Ovary (tissue), 9 donors: ENCODE results near the gene TMED7. TPM values are rescaled to one million over a fixed set of nuclear protein-coding genes. Genes with fewer than 3 reads are reported as not detected.

Experiments
- DNase-seq, 5 donors: peaks; one replicate each; pipeline ENCODE4 v3.0.0-alpha.2; 2019 to 2020
- H3K27ac ChIP-seq, 2 donors: fragments of 200-600 bp; one replicate each; pipeline versions ENCODE4 v1.5.1 to v1.8.0; 2019 to 2022
- H3K27me3 ChIP-seq: fragments of 200-600 bp; one replicate; pipeline ENCODE4 v1.8.0; 2022
- H3K36me3 ChIP-seq: fragments of 200-600 bp; sonication (generic); one replicate; pipeline ENCODE4 v1.5.1; 2019
- H3K4me1 ChIP-seq: one replicate; pipeline ENCODE4 v1.8.1; 2013; ENCODE audit warnings: mild to moderate bottlenecking, moderate library complexity; ENCODE audit not compliant: insufficient read depth
- H3K4me3 ChIP-seq: fragments of 200-600 bp; sonication (generic); one replicate; pipeline ENCODE4 v1.5.1; 2017
- H3K9me3 ChIP-seq, 2 donors: fragments of 200-600 bp in 1 of 2; sonication (generic) in 1 of 2; one replicate each; pipeline versions ENCODE4 v1.5.1 to v1.8.1; 2013 to 2019; ENCODE audit warnings: mild to moderate bottlenecking in 1 of 2, moderate library complexity in 1 of 2
- EP300 ChIP-seq: sonication (generic); formaldehyde crosslinking; IDR thresholded peaks from one replicate; pipeline ENCODE4 v1.6.1; 2017; ENCODE audit warnings: antibody characterized with exemption
- POLR2A ChIP-seq: fragments of 450-650 bp; IDR thresholded peaks from one replicate; pipeline ENCODE4 v1.6.1; 2017; ENCODE audit warnings: antibody characterized with exemption, mild to moderate bottlenecking, moderate library complexity
- WGBS, 3 donors: extraction: QIAGEN DNeasy Blood & Tissue Kit in 1 of 3; methylation state at CpG; one replicate each; pipeline versions ENCODE4 v1.1.5 to v1.1.7; 2013 to 2017; 5-methylcytosine and 5-hydroxymethylcytosine counted together
- intact Hi-C, 4 donors: fragments of 100-400 bp; cut with DNase I; formaldehyde crosslinking; loops; one replicate each; pipeline versions ENCODE4 v1.11.0 to v1.15.1; 2022 to 2023
- polyA plus RNA-seq, 2 donors: library from polyadenylated mRNA; stranded (reverse); fragments of 200-250 nt in 1 of 2; fragments of 350-450 nt in 1 of 2; fragmentation: Illumina TruSeq in 1 of 2; extraction: RNeasy Lipid Tissue Mini Kit (QIAGEN cat#74804) in 1 of 2; gene quantifications; one replicate each; pipeline ENCODE4 v1.2.3, GENCODE V29; 2013 to 2014
- total RNA-seq, 7 donors: library from RNA; depleted of rRNA in 2 of 7; stranded (reverse); fragments of >200 nt in 2 of 7; fragmentation: NEBNext Ultra II Directional in 3 of 7; extraction: Animal tissue kit (Norgen Biotek cat#: 25700) in 3 of 7; gene quantifications; one replicate each; pipeline versions ENCODE4 v1.1.0 to v1.2.4, GENCODE V29; 2016 to 2023
- TF ChIP-seq, protein P1 (sequence below), 3 donors: fragments of 450-650 bp in 2 of 3; fragments of 200-600 bp in 1 of 3; IDR thresholded peaks; one replicate each; pipeline versions ENCODE4 v1.5.1 to v1.8.0; 2016 to 2022; ENCODE audit warnings: antibody characterized with exemption in 3 of 3, mild to moderate bottlenecking in 1 of 3
- donor health status: DM: no; HTN: no; CAD: no; lungs with moderate emphysema.
- donor health status: DM: no; HTN: no; CAD: no.
- donor health status: Bipolar disorder and iron deficiency.
- donor health status: DM: yes; HTN: yes; CAD: no.
- donor health status: DM: no; HTN: no; CAD: no.
- donor health status: DM: yes; HTN: yes; CAD: no.

TMED7 gene
- total and polyA plus RNA-seq, 9 donors, result 28.0 to 84.2 (median 68.2) TPM

DNA sequence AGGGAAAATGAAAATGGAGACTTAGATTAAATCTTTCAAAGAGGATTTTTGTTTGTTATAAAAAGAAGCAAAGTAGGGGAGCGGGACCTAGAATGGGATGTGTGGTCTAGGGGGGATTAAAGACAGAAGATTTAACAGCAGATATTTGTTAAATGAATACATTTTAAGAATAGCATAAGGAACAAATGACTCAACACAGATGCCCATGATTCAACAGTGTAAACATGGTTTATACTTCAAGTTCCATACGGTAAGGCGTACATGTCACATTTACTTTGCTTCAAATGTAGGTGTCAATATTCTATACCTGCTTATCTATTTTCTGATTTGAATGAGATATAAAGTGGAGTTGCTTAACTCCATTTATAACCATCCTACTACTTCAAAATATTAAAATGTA, 25.1 kb downstream of the TMED7 start:
- WGBS, 3 donors, result 91 to 95% (median 92%) methylated on average over 3 of the region's 3 CpGs

DNA sequence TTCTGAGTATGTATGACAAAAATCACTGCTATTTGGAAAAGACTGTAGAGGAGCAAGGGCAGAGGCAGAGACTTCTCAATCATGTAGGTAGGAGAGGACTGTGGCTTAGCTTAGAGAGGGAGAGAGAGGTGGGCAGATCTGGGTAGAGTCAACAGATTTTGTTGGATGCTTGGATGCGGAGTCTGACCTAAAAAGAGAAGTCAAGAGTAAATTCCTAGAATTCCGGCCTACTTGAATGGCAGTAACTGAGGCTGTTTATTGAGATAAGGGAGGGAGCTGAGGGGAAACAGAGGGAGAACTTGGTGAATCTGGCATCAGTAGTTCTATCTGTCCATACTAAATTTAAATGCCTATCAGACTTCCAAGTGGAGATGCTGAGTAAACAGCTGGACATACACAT, 25.9 kb downstream of the TMED7 start:
- Histone ChIP-seq H3K4me1 (peaks cover 4% of the 10 kb centered on the region), H3K9me3 (no peaks in the 10 kb centered on the region), H3K27me3 (no peaks in the 10 kb centered on the region), H3K4me3 (no peak overlapping the region), H3K27ac (no peak overlapping the region), H3K36me3 (no peaks in the 10 kb centered on the region)
- DNase-seq, result no peak
- intact Hi-C loops, result no loop called here
- no peak for TF ChIP-seq POLR2A
- TF ChIP-seq EP300, result no peak
- TF ChIP-seq, protein P1, sequence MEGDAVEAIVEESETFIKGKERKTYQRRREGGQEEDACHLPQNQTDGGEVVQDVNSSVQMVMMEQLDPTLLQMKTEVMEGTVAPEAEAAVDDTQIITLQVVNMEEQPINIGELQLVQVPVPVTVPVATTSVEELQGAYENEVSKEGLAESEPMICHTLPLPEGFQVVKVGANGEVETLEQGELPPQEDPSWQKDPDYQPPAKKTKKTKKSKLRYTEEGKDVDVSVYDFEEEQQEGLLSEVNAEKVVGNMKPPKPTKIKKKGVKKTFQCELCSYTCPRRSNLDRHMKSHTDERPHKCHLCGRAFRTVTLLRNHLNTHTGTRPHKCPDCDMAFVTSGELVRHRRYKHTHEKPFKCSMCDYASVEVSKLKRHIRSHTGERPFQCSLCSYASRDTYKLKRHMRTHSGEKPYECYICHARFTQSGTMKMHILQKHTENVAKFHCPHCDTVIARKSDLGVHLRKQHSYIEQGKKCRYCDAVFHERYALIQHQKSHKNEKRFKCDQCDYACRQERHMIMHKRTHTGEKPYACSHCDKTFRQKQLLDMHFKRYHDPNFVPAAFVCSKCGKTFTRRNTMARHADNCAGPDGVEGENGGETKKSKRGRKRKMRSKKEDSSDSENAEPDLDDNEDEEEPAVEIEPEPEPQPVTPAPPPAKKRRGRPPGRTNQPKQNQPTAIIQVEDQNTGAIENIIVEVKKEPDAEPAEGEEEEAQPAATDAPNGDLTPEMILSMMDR (IDR thresholded peaks at IDR 0.05), result no peak
- 46 to 57% (median 57%) methylated on average over 2 of the region's 2 CpGs for WGBS, 3 donors

More for the DNA sequence above, 25.1 kb downstream of the TMED7 start:
- no peak for TF ChIP-seq POLR2A
- TF ChIP-seq EP300, result no peak
- TF ChIP-seq, protein P1 (IDR thresholded peaks at IDR 0.05), result no peak
- intact Hi-C loops, result no loop called here
- no peaks in the 10 kb centered on the region for H3K27me3 ChIP-seq
- peaks cover 4% of the 10 kb centered on the region for H3K4me1 ChIP-seq
- H3K4me3 ChIP-seq, result no peak overlapping the region
- H3K36me3 ChIP-seq, result no peaks in the 10 kb centered on the region
- H3K9me3 ChIP-seq, result no peaks in the 10 kb centered on the region
- no peak for DNase-seq
- H3K27ac ChIP-seq, result no peak overlapping the region

DNA sequence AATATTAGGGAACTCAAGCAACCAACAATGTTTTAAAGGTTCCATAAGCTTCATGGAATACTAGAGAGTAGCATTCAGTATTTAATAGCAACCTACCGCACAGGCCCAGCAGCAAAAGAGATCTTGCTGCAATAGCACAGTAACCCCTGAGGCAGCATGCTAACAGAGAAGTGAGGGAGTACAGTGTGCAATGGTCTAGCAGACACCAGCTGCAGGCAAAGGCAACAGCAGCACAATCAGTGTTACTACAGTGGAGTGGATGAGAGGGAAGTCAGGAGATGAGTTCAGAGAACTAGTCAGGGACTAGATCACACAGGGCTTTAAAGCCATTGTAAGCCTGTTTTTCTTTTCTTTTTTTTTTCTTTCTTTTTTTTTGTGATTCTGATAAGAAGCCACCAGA, 26.3 kb downstream of the TMED7 start:
- intact Hi-C loops, result no loop called here
- Histone ChIP-seq H3K27me3 (no peaks in the 10 kb centered on the region), H3K36me3 (no peaks in the 10 kb centered on the region), H3K4me1 (peaks cover 4% of the 10 kb centered on the region), H3K9me3 (no peaks in the 10 kb centered on the region), H3K27ac (no peak overlapping the region), H3K4me3 (no peak overlapping the region)
- no peak for DNase-seq
- WGBS, 3 donors, result 77 to 84% (median 78%) methylated on average over 1 of the region's 1 CpG
- TF ChIP-seq EP300 (no peak), POLR2A (no peak)
- TF ChIP-seq, protein P1 (IDR thresholded peaks at IDR 0.05), result no peak

DNA sequence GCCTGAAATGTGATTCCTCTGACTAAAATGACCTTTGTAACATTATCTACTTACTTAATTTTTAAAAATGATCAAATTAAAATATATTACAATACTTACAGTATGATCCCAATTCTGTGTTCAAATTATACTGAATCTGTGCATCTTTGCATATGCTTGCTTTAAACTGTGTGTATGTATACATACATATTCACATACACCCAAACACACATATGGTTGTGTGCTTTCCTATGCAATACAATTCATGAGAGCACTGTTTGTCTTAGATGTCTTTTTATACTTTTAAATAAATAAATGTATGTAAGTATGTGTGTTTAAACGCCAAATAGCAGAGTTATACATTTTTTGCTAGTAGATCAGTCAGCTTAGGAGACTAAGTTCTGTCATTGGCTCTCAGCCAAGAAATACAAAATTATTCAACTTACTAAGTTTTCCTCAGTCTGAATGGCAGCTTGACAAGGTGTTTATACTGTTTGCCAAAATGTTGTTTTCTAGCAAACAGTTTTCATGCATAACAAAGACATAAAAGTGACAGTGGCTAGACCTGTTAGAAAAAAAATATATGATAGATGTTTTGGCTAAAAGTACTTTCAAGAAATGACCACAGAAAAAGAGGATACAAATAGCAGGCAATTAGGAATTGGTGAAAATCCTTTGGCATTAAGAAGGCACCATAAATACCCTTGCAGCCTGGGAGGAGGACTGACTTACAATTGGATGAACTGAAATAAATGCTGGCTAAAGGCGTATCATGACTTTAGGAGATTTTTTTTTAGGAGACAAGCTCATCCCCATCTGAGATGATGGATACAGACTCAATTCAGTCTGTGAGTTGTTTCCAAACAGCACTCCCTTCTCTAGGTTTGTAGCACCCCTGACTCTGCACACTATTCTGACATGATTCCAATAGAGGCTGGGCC, 31.4 kb downstream of the TMED7 start:
- TF ChIP-seq, protein P1 (IDR thresholded peaks at IDR 0.05), result no peak
- TF ChIP-seq POLR2A, result no peak
- no peak for TF ChIP-seq EP300
- Histone ChIP-seq H3K36me3 (no peaks in the 10 kb centered on the region), H3K4me1 (peaks cover under 1% of the 10 kb centered on the region), H3K27me3 (no peaks in the 10 kb centered on the region), H3K9me3 (no peaks in the 10 kb centered on the region), H3K4me3 (no peak overlapping the region), H3K27ac (no peak overlapping the region)
- WGBS, 3 donors, result 69 to 75% (median 69%) methylated on average over 2 of the region's 2 CpGs
- DNase-seq, result no peak
- intact Hi-C loops, result no loop called here
